HepG2 (cell line): Measurements from ENCODE around the gene CCDC167. TPM values are rescaled to one million over a fixed set of nuclear protein-coding genes. Genes with fewer than 3 reads are reported as not detected.

Source experiments
- ATAC-seq: fragments of 200-7000 bp; cut with Tn5 transposase; 3 replicates; pipeline ENCODE4 v1.9.1; 2020; ENCODE audit warnings: mild to moderate bottlenecking, moderate library complexity
- BruUV-seq: library from RNA; stranded (reverse); fragments of 400-500 nt; replicated peaks from 2 replicates; lab custom pipeline; 2021; lab: Mats Ljungman, UMichigan
- CTCF ChIA-PET: fragments of 300-600 bp; formaldehyde crosslinking; extraction: SDS; loops from one replicate; lab custom pipeline; 2021; ENCODE audit warnings: low total read pairs, inconsistent platforms, low intra/inter-chr PET ratio; lab: Yijun Ruan, JAX
- POLR2A ChIA-PET: fragments of 350-600 bp; sonication (Branson Sonifier 250); formaldehyde crosslinking; loops from one replicate; lab custom pipeline; 2020; ENCODE audit warnings: antibody characterized with exemption, inconsistent platforms; lab: Yijun Ruan, JAX
- DNase-seq: peaks from one replicate; pipeline ENCODE4 v3.0.0-alpha.2; 2015; ENCODE audit warnings: low spot score
- FAIRE-seq: peaks from 3 replicates; lab custom pipeline; 2011; peaks lifted over from hg19 to GRCh38; lab: Jason Lieb, UNC
- H2AFZ ChIP-seq: one replicate; pipeline ENCODE4 v1.6.1; 2011; ENCODE audit warnings: low read length, inconsistent platforms
- H3K27ac ChIP-seq: fragments of 300-600 bp; 3 replicates; pipeline ENCODE4 v1.8.0; 2011; ENCODE audit warnings: mixed run types, mild to moderate bottlenecking, mixed read lengths, low read length, inconsistent platforms; ENCODE audit not compliant: insufficient read depth; ENCODE audit errors: extremely low read length
- H3K27me3 ChIP-seq, 2 experiments: fragments of 200-600 bp in 1 of 2; 2 replicates in 1 of 2; 3 replicates in 1 of 2; pipeline versions ENCODE4 v1.6.0 to v1.8.0; 2011; ENCODE audit warnings: low read length in 2 of 2, mild to moderate bottlenecking in 2 of 2, moderate library complexity in 2 of 2, inconsistent platforms in 1 of 2; ENCODE audit not compliant: insufficient read depth in 2 of 2, control insufficient read depth in 1 of 2
- H3K36me3 ChIP-seq, 2 experiments: fragments of 200-600 bp in 1 of 2; replicated peaks in 1 of 2; 2 replicates in 1 of 2; 3 replicates in 1 of 2; pipeline versions ENCODE4 v1.5.1 to v1.8.0; 2011; ENCODE audit warnings: low read length in 2 of 2, inconsistent platforms in 1 of 2; ENCODE audit not compliant: insufficient read depth in 2 of 2, control insufficient read depth in 1 of 2
- H3K4me1 ChIP-seq: 2 replicates; pipeline ENCODE4 v1.5.1; 2012; ENCODE audit warnings: low read length, inconsistent platforms; ENCODE audit not compliant: insufficient read depth
- H3K4me2 ChIP-seq: 2 replicates; pipeline ENCODE4 v1.6.0; 2011; ENCODE audit warnings: low read depth, low read length, inconsistent platforms
- H3K4me3 ChIP-seq, 3 experiments: fragments of 200-600 bp in 1 of 3; sonication (generic), shearing (Covaris generic) in 1 of 3; replicated peaks in 1 of 3; 2 replicates each; pipeline ENCODE4 v1.5.1; 2011 to 2016; ENCODE audit warnings: low read length in 3 of 3, inconsistent platforms in 2 of 3, low read depth in 2 of 3, mild to moderate bottlenecking in 2 of 3, control low read depth in 1 of 3, mixed read lengths in 1 of 3; ENCODE audit not compliant: insufficient read depth in 1 of 3
- H3K79me2 ChIP-seq: one replicate; pipeline ENCODE4 v1.6.1; 2011; ENCODE audit warnings: low read length, inconsistent platforms; ENCODE audit not compliant: insufficient read depth
- H3K9ac ChIP-seq: 2 replicates; pipeline ENCODE4 v1.6.0; 2011; ENCODE audit warnings: mild to moderate bottlenecking, low read depth, low read length, inconsistent platforms; ENCODE audit not compliant: insufficient read depth
- H3K9me3 ChIP-seq: 2 replicates; pipeline ENCODE4 v1.5.1; 2012; ENCODE audit warnings: mild to moderate bottlenecking, low read length
- H4K20me1 ChIP-seq: 2 replicates; pipeline ENCODE4 v1.6.0; 2011; ENCODE audit warnings: inconsistent platforms, mild to moderate bottlenecking, low read length, moderate library complexity; ENCODE audit not compliant: insufficient read depth
- FOSL2 ChIP-seq: sonication (generic); formaldehyde crosslinking; IDR thresholded peaks from 2 replicates; pipeline ENCODE4 v1.4.0; 2020; ENCODE audit warnings: missing genetic modification reagents
- KDM3A ChIP-seq: IDR thresholded peaks from 2 replicates; pipeline ENCODE4 v1.6.1; 2018; ENCODE audit warnings: low read depth, missing compliant biosample characterization
- NONO ChIP-seq, 2 experiments: fragments of 450-650 bp in 1 of 2; sonication (generic) in 1 of 2; formaldehyde crosslinking in 1 of 2; IDR thresholded peaks in 1 of 2; conservative IDR thresholded peaks in 1 of 2; 2 replicates each; pipeline versions ENCODE4 v1.6.1 to v1.8.0; 2017 to 2022; ENCODE audit warnings: mild to moderate bottlenecking in 1 of 2, missing genetic modification reagents in 1 of 2, moderate library complexity in 1 of 2
- PPARG ChIP-seq: conservative IDR thresholded peaks from 2 replicates; pipeline ENCODE4 v1.6.1; 2016; ENCODE audit warnings: missing biosample characterization, missing genetic modification reagents
- PRMT3 ChIP-seq: sonication (generic); formaldehyde crosslinking; IDR thresholded peaks from 2 replicates; pipeline ENCODE4 v1.8.1; 2022; ENCODE audit warnings: low read depth, mild to moderate bottlenecking, moderate library complexity, missing genetic modification reagents, borderline replicate concordance
- SATB2 ChIP-seq: sonication (generic); formaldehyde crosslinking; IDR thresholded peaks from 2 replicates; pipeline ENCODE4 v1.5.0; 2020; ENCODE audit warnings: missing genetic modification reagents
- SMAD1 ChIP-seq: sonication (generic); formaldehyde crosslinking; IDR thresholded peaks from 2 replicates; pipeline ENCODE4 v1.4.0; 2020; ENCODE audit warnings: missing genetic modification reagents, low read depth, mild to moderate bottlenecking, borderline replicate concordance
- TBX2 ChIP-seq: sonication (generic); formaldehyde crosslinking; IDR thresholded peaks from 2 replicates; pipeline ENCODE4 v1.5.0; 2020; ENCODE audit warnings: missing genetic modification reagents, mild to moderate bottlenecking, borderline replicate concordance
- TEAD2 ChIP-seq: sonication (generic); formaldehyde crosslinking; IDR thresholded peaks from 2 replicates; pipeline ENCODE4 v1.9.0; 2021; ENCODE audit warnings: missing genetic modification reagents
- ZC3H4 ChIP-seq: sonication (generic); formaldehyde crosslinking; IDR thresholded peaks from 2 replicates; pipeline ENCODE4 v1.4.0; 2020; ENCODE audit warnings: missing genetic modification reagents, borderline replicate concordance
- ZIK1 ChIP-seq: sonication (generic); formaldehyde crosslinking; IDR thresholded peaks from 2 replicates; pipeline ENCODE4 v1.5.0; 2020; ENCODE audit warnings: mild to moderate bottlenecking, low read depth, missing genetic modification reagents, borderline replicate concordance
- ZNF329 ChIP-seq: sonication (generic); formaldehyde crosslinking; IDR thresholded peaks from 2 replicates; pipeline ENCODE4 v1.9.0; 2021; ENCODE audit warnings: low read depth, mild to moderate bottlenecking, missing genetic modification reagents
- ZNF33B ChIP-seq: sonication (generic); formaldehyde crosslinking; IDR thresholded peaks from 2 replicates; pipeline ENCODE4 v1.5.1; 2020; ENCODE audit warnings: mild to moderate bottlenecking, missing genetic modification reagents
- ZNF430 ChIP-seq: sonication (generic); formaldehyde crosslinking; IDR thresholded peaks from 2 replicates; pipeline ENCODE4 v1.9.0; 2021; ENCODE audit warnings: mild to moderate bottlenecking, missing genetic modification reagents
- ZNF431 ChIP-seq: sonication (generic); formaldehyde crosslinking; IDR thresholded peaks from 2 replicates; pipeline ENCODE4 v1.9.0; 2022; ENCODE audit warnings: missing genetic modification reagents, low read depth, mild to moderate bottlenecking, borderline replicate concordance
- ZNF549 ChIP-seq: sonication (generic); formaldehyde crosslinking; IDR thresholded peaks from 2 replicates; pipeline ENCODE4 v1.5.0; 2020; ENCODE audit warnings: missing genetic modification reagents
- ZNF720 ChIP-seq: sonication (generic); formaldehyde crosslinking; IDR thresholded peaks from 2 replicates; pipeline ENCODE4 v1.4.0; 2020; ENCODE audit warnings: missing genetic modification reagents
- ZNF790 ChIP-seq: sonication (generic); formaldehyde crosslinking; IDR thresholded peaks from 2 replicates; pipeline ENCODE4 v1.8.0; 2022; ENCODE audit warnings: missing genetic modification reagents, mild to moderate bottlenecking, borderline replicate concordance
- WGBS: methylation state at CpG from one replicate; pipeline ENCODE4 v1.1.6; 2017; ENCODE audit warnings: low lambda C conversion rate; 5-methylcytosine and 5-hydroxymethylcytosine counted together
- in situ Hi-C: cut with HindIII; loops from 2 replicates; pipeline ENCODE4 v1.10.0; 2017; ENCODE audit warnings: low pct_unique_long_range_greater_than_20kb; ENCODE audit not compliant: extremely low pct_ligation_motif_present
- intact Hi-C: fragments of 100-400 bp; cut with micrococcal nuclease; formaldehyde crosslinking; loops from one replicate; pipeline ENCODE4 v1.10.0; 2022; ENCODE audit not compliant: unreplicated experiment
- polyA plus RNA-seq, 8 experiments: library from polyadenylated mRNA; depleted of rRNA in 3 of 8; stranded (reverse) in 7 of 8; unstranded in 1 of 8; fragments of >200 nt; fragmentation: Illumina TruSeq in 4 of 8; extraction: Trizol in 4 of 8; gene quantifications; 2 replicates each; pipeline versions ENCODE4 v1.2.1 to v1.2.3, GENCODE V29; 2011 to 2016; ENCODE audit warnings: low read depth in 4 of 8, missing spikeins in 1 of 8, mixed read lengths in 1 of 8; ENCODE audit not compliant: insufficient read depth in 1 of 8
- total RNA-seq, 5 experiments: library from RNA; depleted of rRNA; stranded (reverse); fragments of >200 nt; fragmentation: Illumina TruSeq; extraction: Trizol; gene quantifications; 2 replicates each; pipeline ENCODE4 v1.2.3, GENCODE V29; 2016; ENCODE audit warnings: low read depth in 1 of 5
- TF ChIP-seq, protein P1 (sequence below): sonication (generic); formaldehyde crosslinking; conservative IDR thresholded peaks from 2 replicates; pipeline ENCODE4 v1.5.0; 2020; ENCODE audit warnings: missing genetic modification reagents
- TF ChIP-seq, protein P2 (sequence below): sonication (generic); formaldehyde crosslinking; IDR thresholded peaks from 2 replicates; pipeline ENCODE4 v1.5.0; 2020; ENCODE audit warnings: mild to moderate bottlenecking, missing genetic modification reagents, moderate library complexity
- TF ChIP-seq, protein P3 (sequence below): IDR thresholded peaks from 2 replicates; pipeline ENCODE4 v1.6.1; 2016; ENCODE audit warnings: low read depth, borderline replicate concordance

CCDC167 gene
- total and polyA plus RNA-seq, 2 of the 13 experiments (the other 11 are each of a cell fraction or from before 2014, with no cell fraction given): 48.4 to 66.8 TPM

DNA sequence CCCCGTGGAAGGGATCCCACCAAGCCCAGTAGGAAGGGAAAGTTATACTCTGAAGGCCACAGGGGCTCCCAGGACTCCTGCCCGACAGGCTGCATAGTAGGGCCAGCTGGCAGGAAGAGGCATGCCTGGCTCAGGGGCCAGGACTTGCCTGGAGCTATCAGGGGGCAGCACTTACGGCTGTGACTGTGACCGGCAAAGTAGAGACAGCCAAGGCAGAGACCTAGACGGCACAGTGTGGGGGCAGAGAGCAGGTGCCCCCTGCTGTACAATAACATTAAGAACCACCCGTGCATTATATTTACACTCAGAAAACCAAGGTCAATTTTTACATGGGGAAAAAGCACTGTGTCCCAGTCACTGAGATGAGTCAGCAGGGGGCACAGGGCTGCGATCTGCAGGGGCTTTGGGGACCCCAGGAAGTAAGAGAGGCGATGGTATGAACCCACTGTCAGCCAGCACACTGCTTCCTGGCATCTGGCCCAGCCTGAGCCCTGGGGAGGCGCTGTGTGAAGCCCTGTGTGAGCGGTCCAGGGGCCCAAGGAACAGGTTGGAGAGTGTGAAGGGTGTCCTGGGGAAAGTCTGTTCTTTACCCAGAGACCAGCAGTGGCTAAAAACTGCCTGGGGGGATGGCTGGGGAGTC lies 9.9 kb downstream of the CCDC167 start:
- Histone ChIP-seq H3K79me2 (no peaks in the 10 kb centered on the region), H3K9ac (no peak overlapping the region; the same call in 1 of the 2 replicates), H3K9me3 (no peaks in the 10 kb centered on the region), H3K4me3 (no peak overlapping the region), H4K20me1 (no peaks in the 10 kb centered on the region), H3K36me3 (peaks cover 0 to 4% of the 10 kb centered on the region in 2 experiments; a peak in 1 of 5 replicates), H3K4me1 (peaks cover 11% of the 10 kb centered on the region), H3K4me2 (no peak overlapping the region), H3K27ac (no peak overlapping the region), H3K27me3 (no peaks in the 10 kb centered on the region), H2AFZ (no peak overlapping the region)
- in situ Hi-C loops (loop anchor here (5.0 kb wide), 1 partner anchor 77 kb away; no protein-coding TSS in a partner anchor), intact Hi-C loops (loop anchor here (5.0 kb wide), 1 partner anchor 563 kb away; no protein-coding TSS in a partner anchor)
- CTCF ChIA-PET: interaction anchor here (0.7 to 1.5 kb wide), 2 partner anchors 77 to 108 kb away, joined by 3 to 4 read pairs; no protein-coding TSS in a partner anchor
- BruUV-seq: no TSS peak
- 60% methylated on average over 9 of the region's 10 CpGs for WGBS
- ATAC-seq (peak; percentile 69), DNase-seq (peak; percentile 39), FAIRE-seq (no peak)
- POLR2A ChIA-PET: no interaction called here
- TF ChIP-seq, protein P1, sequence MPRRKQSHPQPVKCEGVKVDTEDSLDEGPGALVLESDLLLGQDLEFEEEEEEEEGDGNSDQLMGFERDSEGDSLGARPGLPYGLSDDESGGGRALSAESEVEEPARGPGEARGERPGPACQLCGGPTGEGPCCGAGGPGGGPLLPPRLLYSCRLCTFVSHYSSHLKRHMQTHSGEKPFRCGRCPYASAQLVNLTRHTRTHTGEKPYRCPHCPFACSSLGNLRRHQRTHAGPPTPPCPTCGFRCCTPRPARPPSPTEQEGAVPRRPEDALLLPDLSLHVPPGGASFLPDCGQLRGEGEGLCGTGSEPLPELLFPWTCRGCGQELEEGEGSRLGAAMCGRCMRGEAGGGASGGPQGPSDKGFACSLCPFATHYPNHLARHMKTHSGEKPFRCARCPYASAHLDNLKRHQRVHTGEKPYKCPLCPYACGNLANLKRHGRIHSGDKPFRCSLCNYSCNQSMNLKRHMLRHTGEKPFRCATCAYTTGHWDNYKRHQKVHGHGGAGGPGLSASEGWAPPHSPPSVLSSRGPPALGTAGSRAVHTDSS (CRISPR knock-in tag): no peak
- TF ChIP-seq ZIK1 (no peak), NONO (IDR thresholded peaks at IDR 0.05) (no peak), NONO (CRISPR knock-in tag; conservative IDR thresholded peaks at IDR 0.05) (0 out of 2 replicates have a peak, but pooled peaks have one; percentile 28), SATB2 (CRISPR knock-in tag) (no peak), PPARG (no peak), ZNF329 (CRISPR knock-in tag) (no peak), TEAD2 (CRISPR knock-in tag) (no peak), ZC3H4 (CRISPR knock-in tag) (no peak), FOSL2 (CRISPR knock-in tag) (peak; percentile 58), SMAD1 (CRISPR knock-in tag) (no peak), ZNF720 (no peak), ZNF790 (CRISPR knock-in tag) (no peak), ZNF549 (CRISPR knock-in tag) (no peak), ZNF33B (CRISPR knock-in tag) (no peak), ZNF430 (CRISPR knock-in tag) (no peak), PRMT3 (CRISPR knock-in tag) (no peak), ZNF431 (CRISPR knock-in tag) (no peak), KDM3A (CRISPR knock-in tag) (no peak), TBX2 (CRISPR knock-in tag) (no peak)
- TF ChIP-seq, protein P2, sequence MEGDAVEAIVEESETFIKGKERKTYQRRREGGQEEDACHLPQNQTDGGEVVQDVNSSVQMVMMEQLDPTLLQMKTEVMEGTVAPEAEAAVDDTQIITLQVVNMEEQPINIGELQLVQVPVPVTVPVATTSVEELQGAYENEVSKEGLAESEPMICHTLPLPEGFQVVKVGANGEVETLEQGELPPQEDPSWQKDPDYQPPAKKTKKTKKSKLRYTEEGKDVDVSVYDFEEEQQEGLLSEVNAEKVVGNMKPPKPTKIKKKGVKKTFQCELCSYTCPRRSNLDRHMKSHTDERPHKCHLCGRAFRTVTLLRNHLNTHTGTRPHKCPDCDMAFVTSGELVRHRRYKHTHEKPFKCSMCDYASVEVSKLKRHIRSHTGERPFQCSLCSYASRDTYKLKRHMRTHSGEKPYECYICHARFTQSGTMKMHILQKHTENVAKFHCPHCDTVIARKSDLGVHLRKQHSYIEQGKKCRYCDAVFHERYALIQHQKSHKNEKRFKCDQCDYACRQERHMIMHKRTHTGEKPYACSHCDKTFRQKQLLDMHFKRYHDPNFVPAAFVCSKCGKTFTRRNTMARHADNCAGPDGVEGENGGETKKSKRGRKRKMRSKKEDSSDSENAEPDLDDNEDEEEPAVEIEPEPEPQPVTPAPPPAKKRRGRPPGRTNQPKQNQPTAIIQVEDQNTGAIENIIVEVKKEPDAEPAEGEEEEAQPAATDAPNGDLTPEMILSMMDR (CRISPR knock-in tag): peak; percentile 53
- TF ChIP-seq, protein P3, sequence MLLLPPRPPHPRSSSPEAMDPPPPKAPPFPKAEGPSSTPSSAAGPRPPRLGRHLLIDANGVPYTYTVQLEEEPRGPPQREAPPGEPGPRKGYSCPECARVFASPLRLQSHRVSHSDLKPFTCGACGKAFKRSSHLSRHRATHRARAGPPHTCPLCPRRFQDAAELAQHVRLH: no peak
